CD1c-positive myeloid dendritic cell (primary cell): Measurements from ENCODE around the gene MBNL3.
"Not testable (repeated sequence)": the region's sequence is repeated elsewhere in the genome, so short reads cannot be mapped to it uniquely, and the experiment has no call there.

ENCODE experiments used
- DNase-seq: peaks from one replicate; pipeline ENCODE4 v3.0.0-alpha.2; 2016; ENCODE audit errors: extremely low spot score

Gene MBNL3

GRCh38 chrX:132373610-132374009 lies 115.2 kb downstream of the MBNL3 start:
- no peak for DNase-seq

- no peak for DNase-seq
Measured at GRCh38 chrX:132369617-132370326, 119.1 kb downstream of the MBNL3 start.

GRCh38 chrX:132367984-132368383 lies 120.9 kb downstream of the MBNL3 start:
- DNase-seq = no peak

- DNase-seq = no peak
Measured at GRCh38 chrX:132367314-132367713, 121.5 kb downstream of the MBNL3 start.

- DNase-seq = no peak
Measured at GRCh38 chrX:132365490-132365889, 123.3 kb downstream of the MBNL3 start.

GRCh38 chrX:132364313-132364712 lies 124.5 kb downstream of the MBNL3 start:
- DNase-seq = no peak

- no peak for DNase-seq
Measured at GRCh38 chrX:132353430-132353829, 135.4 kb downstream of the MBNL3 start.

- no peak for DNase-seq
Measured at GRCh38 chrX:132336172-132336571, 152.7 kb downstream of the MBNL3 start.

GRCh38 chrX:132333351-132333750 lies 155.5 kb downstream of the MBNL3 start:
- DNase-seq = no peak

- DNase-seq = no peak
Measured at GRCh38 chrX:132331532-132331931, 157.3 kb downstream of the MBNL3 start.

GRCh38 chrX:132331000-132331399 lies 157.8 kb downstream of the MBNL3 start:
- no peak for DNase-seq

- no peak for DNase-seq
Measured at GRCh38 chrX:132330156-132330729, 158.6 kb downstream of the MBNL3 start.

- not testable (repeated sequence) for DNase-seq
Measured at GRCh38 chrX:132326960-132327359, 161.9 kb downstream of the MBNL3 start.
